Spleen (tissue), 11 donors: ENCODE results near the gene ST7. TPM values are rescaled to one million over a fixed set of nuclear protein-coding genes. Genes with fewer than 3 reads are reported as not detected.

ENCODE experiments used
- DNase-seq: peaks from one replicate; pipeline ENCODE4 v3.0.0-alpha.2; 2020
- H3K27ac ChIP-seq, 8 donors: fragments of 200-600 bp; sonication (generic) in 7 of 8; 1 replicate in 4 of 8; 2 replicates in 4 of 8; pipeline versions ENCODE4 v1.5.0 to v1.8.0; 2016 to 2021; ENCODE audit warnings: inconsistent platforms in 4 of 8, mild to moderate bottlenecking in 4 of 8, moderate library complexity in 1 of 8
- H3K27me3 ChIP-seq, 7 donors: fragments of 200-600 bp; sonication (generic) in 6 of 7; replicated peaks in 1 of 7; 1 replicate in 4 of 7; 2 replicates in 3 of 7; pipeline versions ENCODE4 v1.5.0 to v1.8.0; 2016 to 2021; ENCODE audit warnings: inconsistent platforms in 3 of 7, mild to moderate bottlenecking in 1 of 7
- H3K36me3 ChIP-seq, 6 donors: fragments of 200-600 bp; sonication (generic) in 5 of 6; 1 replicate in 4 of 6; 2 replicates in 2 of 6; pipeline versions ENCODE4 v1.5.0 to v1.8.0; 2016 to 2021; ENCODE audit warnings: inconsistent platforms in 2 of 6
- H3K4me1 ChIP-seq, 6 donors: fragments of 200-600 bp; sonication (generic) in 5 of 6; 1 replicate in 3 of 6; 2 replicates in 3 of 6; pipeline versions ENCODE4 v1.5.0 to v1.8.0; 2016 to 2021; ENCODE audit warnings: inconsistent platforms in 3 of 6
- H3K4me3 ChIP-seq, 8 donors: fragments of 200-600 bp; sonication (generic) in 7 of 8; 1 replicate in 4 of 8; 2 replicates in 4 of 8; pipeline versions ENCODE4 v1.5.0 to v1.8.0; 2016 to 2021; ENCODE audit warnings: inconsistent platforms in 4 of 8, mild to moderate bottlenecking in 4 of 8, moderate library complexity in 2 of 8
- H3K9me3 ChIP-seq, 8 donors: fragments of 200-600 bp; sonication (generic) in 7 of 8; 1 replicate in 4 of 8; 2 replicates in 4 of 8; pipeline versions ENCODE4 v1.5.0 to v1.8.0; 2016 to 2021; ENCODE audit warnings: inconsistent platforms in 4 of 8
- CTCF ChIP-seq, 11 experiments: fragments of 200-600 bp in 7 of 11; fragments of 450-650 bp in 4 of 11; sonication (generic) in 4 of 11; IDR thresholded peaks in 8 of 11; conservative IDR thresholded peaks in 3 of 11; 1 replicate in 7 of 11; 2 replicates in 4 of 11; pipeline versions ENCODE4 v1.4.0 to v1.8.0; 2016 to 2021; ENCODE audit warnings: antibody characterized with exemption in 11 of 11, inconsistent platforms in 4 of 11, mild to moderate bottlenecking in 1 of 11
- POLR2A ChIP-seq, 3 donors: fragments of 450-650 bp; IDR thresholded peaks; one replicate each; pipeline ENCODE4 v1.5.1; 2017; ENCODE audit warnings: antibody characterized with exemption in 3 of 3, mild to moderate bottlenecking in 1 of 3
- POLR2AphosphoS5 ChIP-seq, 3 donors: sonication (generic); formaldehyde crosslinking; IDR thresholded peaks; one replicate each; pipeline ENCODE4 v1.5.1; 2017; ENCODE audit warnings: antibody characterized with exemption in 3 of 3
- WGBS, 5 donors: extraction: QIAGEN DNeasy Blood & Tissue Kit in 3 of 5; methylation state at CpG; one replicate each; pipeline versions ENCODE4 v1.1.5 to v1.1.7; 2013 to 2018; 5-methylcytosine and 5-hydroxymethylcytosine counted together
- intact Hi-C: fragments of 100-400 bp; cut with DNase I; formaldehyde crosslinking; loops from one replicate; pipeline ENCODE4 v1.15.0; 2023; ENCODE audit warnings: low total_unique reads
- polyA plus RNA-seq, 3 donors: library from polyadenylated mRNA; stranded (reverse); fragments of 200-250 nt; gene quantifications; one replicate each; pipeline ENCODE4 v1.2.1, GENCODE V29; 2013
- total RNA-seq, 7 donors: library from RNA; depleted of rRNA in 3 of 7; stranded (reverse); fragments of >200 nt in 3 of 7; fragmentation: NEBNext Ultra II Directional in 4 of 7; extraction: Animal tissue kit (Norgen Biotek cat#: 25700) in 4 of 7; gene quantifications; one replicate each; pipeline versions ENCODE4 v1.1.0 to v1.2.1, GENCODE V29; 2016 to 2021
- donor health status: healthy with polysubstance abuse.
- donor health status: DM: no; HTN: no; CAD: no; lungs with moderate emphysema.
- donor health status: DM: no; HTN: no; CAD: no.
- donor health status: Bipolar disorder and iron deficiency.
- donor health status: healthy.
- donor health status: DM: no; HTN: no; CAD: no.
- donor health status: DM: yes; HTN: yes; CAD: no.

Gene ST7
- total and polyA plus RNA-seq, 10 donors = 4.7 to 36.4 (median 15.8) TPM

- WGBS, 5 donors = 7 to 14% (median 11%) methylated on average over 25 of the region's 25 CpGs
- H3K36me3 ChIP-seq = no peaks in the 10 kb centered on the region
- H3K4me3 ChIP-seq = peak overlapping the region; percentile 62 to 80 (median 68)
- H3K4me1 ChIP-seq = peaks cover 11 to 40% (median 28%) of the 10 kb centered on the region in 6 donors
- no peaks in the 10 kb centered on the region for H3K27me3 ChIP-seq
- H3K27ac ChIP-seq = peak overlapping the region; percentile 91 to 98 (median 96)
- no peak for DNase-seq
- no peaks in the 10 kb centered on the region for H3K9me3 ChIP-seq
- intact Hi-C loops = no loop called here
- TF ChIP-seq POLR2AphosphoS5 (IDR thresholded peaks at IDR 0.05) (no peak), POLR2A (IDR thresholded peaks at IDR 0.05) (no peak), CTCF (IDR thresholded peaks at IDR 0.05 in 8 of 11, conservative IDR thresholded peaks at IDR 0.05 in 3 of 11) (no peak)
Measured at GRCh38 chr7:116952635-116953371, 498 bp upstream of the ST7 start.

- 1 to 4% (median 1%) methylated on average over 14 to 63 of the region's 63 CpGs for WGBS, 5 donors
- peaks cover 11 to 40% (median 28%) of the 10 kb centered on the region in 6 donors for H3K4me1 ChIP-seq
Measured at GRCh38 chr7:116953906-116954838, 871 bp downstream of the ST7 start.

GRCh38 chr7:116955340-116955739, 2.0 kb downstream of the ST7 start:
- H3K4me3 ChIP-seq = peak overlapping the region in 2 of 8 donors; percentile 79 to 80
- H3K9me3 ChIP-seq = no peaks in the 10 kb centered on the region
- no peaks in the 10 kb centered on the region for H3K27me3 ChIP-seq
- peaks cover 11 to 40% (median 28%) of the 10 kb centered on the region in 6 donors for H3K4me1 ChIP-seq
- H3K27ac ChIP-seq = peak overlapping the region in 4 of 8 donors; percentile 14 to 98 (median 40)
- no peaks in the 10 kb centered on the region for H3K36me3 ChIP-seq
- DNase-seq = no peak
- TF ChIP-seq CTCF (IDR thresholded peaks at IDR 0.05 in 8 of 11, conservative IDR thresholded peaks at IDR 0.05 in 3 of 11) (no peak), POLR2AphosphoS5 (IDR thresholded peaks at IDR 0.05) (no peak), POLR2A (IDR thresholded peaks at IDR 0.05) (no peak)
- intact Hi-C loops = no loop called here

More at GRCh38 chr7:116953906-116954838, 871 bp downstream of the ST7 start:
- Histone ChIP-seq H3K27me3 (no peaks in the 10 kb centered on the region), H3K36me3 (no peaks in the 10 kb centered on the region), H3K4me3 (peak overlapping the region; percentile 62 to 80 (median 68)), H3K9me3 (no peaks in the 10 kb centered on the region), H3K27ac (peak overlapping the region; percentile 91 to 98 (median 96))
- peak; percentile 90 for DNase-seq
- TF ChIP-seq CTCF (IDR thresholded peaks at IDR 0.05 in 8 of 11, conservative IDR thresholded peaks at IDR 0.05 in 3 of 11) = no peak
- peak; percentile 31 to 63 (median 45) for TF ChIP-seq POLR2AphosphoS5 (IDR thresholded peaks at IDR 0.05)
- no peak for TF ChIP-seq POLR2A (IDR thresholded peaks at IDR 0.05)
- intact Hi-C loops = no loop called here
